ENCODE results near the gene SLC38A10. TPM values are rescaled to one million over a fixed set of nuclear protein-coding genes. Genes with fewer than 3 reads are reported as not detected.

The SLC38A10 gene
- total RNA-seq, 1 experiment from 2014 or later, result 109 TPM

DNA sequence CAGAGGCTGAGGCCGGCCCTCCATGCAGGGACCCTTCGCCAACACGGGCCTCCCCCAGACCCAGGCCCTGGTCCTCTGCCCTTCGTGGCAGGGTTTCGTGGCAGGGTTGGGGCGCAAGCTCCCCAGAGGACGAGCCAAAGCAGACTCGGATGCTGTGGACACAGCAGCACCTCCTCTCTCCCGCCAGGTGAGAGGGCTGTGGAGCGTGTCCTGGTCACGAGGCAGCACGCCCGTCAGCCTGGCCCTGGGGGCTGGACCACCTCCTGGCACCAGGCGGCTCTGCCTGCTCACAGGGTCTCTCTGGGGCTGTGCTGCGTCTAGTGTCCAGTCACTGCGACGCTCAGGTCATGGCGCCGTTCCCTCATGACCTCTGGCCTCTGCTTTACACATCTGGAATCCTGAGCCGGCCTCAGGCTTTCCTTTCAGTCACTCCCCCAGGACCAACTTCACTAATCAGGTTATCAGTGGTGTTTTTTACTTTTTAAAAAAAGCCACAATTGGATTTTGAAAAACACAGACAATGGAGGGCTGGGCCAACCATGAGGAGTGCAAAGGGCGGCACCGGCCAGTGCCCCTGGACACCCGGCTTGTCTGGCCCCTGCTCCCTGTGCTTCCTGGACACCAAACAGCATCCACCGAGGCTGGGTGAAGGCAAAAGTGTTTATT, 50.6 kb downstream of the SLC38A10 start:
- intact Hi-C loops (cut with micrococcal nuclease), result no loop called here

DNA sequence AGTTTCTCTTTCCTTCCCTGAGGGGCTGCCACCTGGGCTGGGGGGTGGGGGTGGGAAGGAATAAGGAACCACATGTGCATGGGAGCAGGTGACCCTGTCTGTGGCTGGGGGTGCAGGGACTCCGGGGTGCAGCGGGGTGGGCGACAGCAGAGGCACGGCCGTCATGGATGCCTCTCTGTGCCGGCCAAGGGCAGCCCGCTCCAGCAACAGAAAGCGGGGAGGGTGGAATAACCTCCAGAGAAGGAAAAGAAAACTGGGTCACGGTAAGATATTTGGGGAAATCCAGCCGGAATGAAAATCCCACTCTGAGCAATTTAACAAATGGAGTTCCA, 51.8 kb downstream of the SLC38A10 start:
- intact Hi-C loops (cut with micrococcal nuclease), result no loop called here
- Histone ChIP-seq H3K27ac (ENCODE audit: low read depth, low read length) (no peak overlapping the region), H3K4me2 (ENCODE audit: low read length) (no peak overlapping the region), H3K9me3 (ENCODE audit: control insufficient read depth in 1 of 2, insufficient read depth in 1 of 2, low read depth in 1 of 2, low read length in 2 of 2) (no peaks in the 10 kb centered on the region), H3K36me3 (ENCODE audit: control insufficient read depth in 1 of 2, insufficient read depth in 2 of 2, low read length in 2 of 2) (peaks cover 2 to 10% of the 10 kb centered on the region in 2 experiments; a peak in 1 of 4 replicates), H4K20me1 (ENCODE audit: insufficient read depth) (no peaks in the 10 kb centered on the region), H3K27me3 (ENCODE audit: insufficient read depth, low read length) (no peaks in the 10 kb centered on the region), H3K79me2 (ENCODE audit: insufficient read depth, low read length) (peaks cover 38% of the 10 kb centered on the region), H3K9ac (ENCODE audit: low read length) (no peak overlapping the region), H3K4me1 (ENCODE audit: control insufficient read depth in 1 of 2, insufficient read depth in 2 of 2, low read length in 2 of 2) (peaks cover 7 to 23% of the 10 kb centered on the region in 2 experiments; a peak in 3 of 4 replicates), H3K4me3 (replicated peaks in 1 of 2; ENCODE audit: low read depth in 1 of 2, low read length in 2 of 2) (no peak overlapping the region), H2AFZ (ENCODE audit: low read depth, low read length, poor library complexity, severe bottlenecking) (no peak overlapping the region), H3K9me2 (ENCODE audit: insufficient read depth) (no peaks in the 10 kb centered on the region)
- RAD21 ChIA-PET (ENCODE audit: low non-redundant PET in 1 of 2, low total read pairs in 2 of 2, uncharacterized antibody in 2 of 2, unreplicated experiment in 2 of 2), result no interaction called here
- BruUV-seq (replicated peaks), result no TSS peak
- DNase-seq (ENCODE audit: low read depth, low spot score) (no peak), ATAC-seq (no peak)
- CTCF ChIA-PET, result no interaction called here
- POLR2A ChIA-PET, result no interaction called here
- TF ChIP-seq TCF7L2 (IDR thresholded peaks at IDR 0.05; ENCODE audit: borderline replicate concordance, extremely low read depth, insufficient read depth, insufficient read length) (no peak), SP1 (IDR thresholded peaks at IDR 0.05; ENCODE audit: low read depth) (no peak), POLR2AphosphoS5 (IDR thresholded peaks at IDR 0.05; ENCODE audit: low read depth, low read length) (no peak), REST (IDR thresholded peaks at IDR 0.05; ENCODE audit: low read depth) (no peak), FOSL1 (IDR thresholded peaks at IDR 0.05; ENCODE audit: low read depth) (no peak), CBX3 (IDR thresholded peaks at IDR 0.05; ENCODE audit: low read depth) (no peak), JUND (IDR thresholded peaks at IDR 0.05) (no peak), SRF (IDR thresholded peaks at IDR 0.05; ENCODE audit: low read depth) (no peak)
- TF ChIP-seq, protein P1, sequence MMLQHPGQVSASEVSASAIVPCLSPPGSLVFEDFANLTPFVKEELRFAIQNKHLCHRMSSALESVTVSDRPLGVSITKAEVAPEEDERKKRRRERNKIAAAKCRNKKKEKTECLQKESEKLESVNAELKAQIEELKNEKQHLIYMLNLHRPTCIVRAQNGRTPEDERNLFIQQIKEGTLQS (IDR thresholded peaks at IDR 0.05), result no peak

More for the DNA sequence above, 50.6 kb downstream of the SLC38A10 start:
- Histone ChIP-seq H2AFZ (ENCODE audit: low read depth, low read length, poor library complexity, severe bottlenecking) (no peak overlapping the region), H3K27ac (ENCODE audit: low read depth, low read length) (no peak overlapping the region), H3K4me3 (replicated peaks in 1 of 2; ENCODE audit: low read depth in 1 of 2, low read length in 2 of 2) (no peak overlapping the region), H3K4me2 (ENCODE audit: low read length) (no peak overlapping the region), H3K27me3 (ENCODE audit: insufficient read depth, low read length) (no peaks in the 10 kb centered on the region), H3K9me3 (ENCODE audit: control insufficient read depth in 1 of 2, insufficient read depth in 1 of 2, low read depth in 1 of 2, low read length in 2 of 2) (peaks cover 0 to 3% of the 10 kb centered on the region in 2 experiments; a peak in 1 of 4 replicates), H3K9ac (ENCODE audit: low read length) (no peak overlapping the region), H4K20me1 (ENCODE audit: insufficient read depth) (no peaks in the 10 kb centered on the region), H3K36me3 (ENCODE audit: control insufficient read depth in 1 of 2, insufficient read depth in 2 of 2, low read length in 2 of 2) (peaks cover 2 to 12% of the 10 kb centered on the region in 2 experiments; a peak in 1 of 4 replicates), H3K4me1 (ENCODE audit: control insufficient read depth in 1 of 2, insufficient read depth in 2 of 2, low read length in 2 of 2) (peaks cover 7 to 23% of the 10 kb centered on the region in 2 experiments; a peak in 3 of 4 replicates), H3K79me2 (ENCODE audit: insufficient read depth, low read length) (peaks cover 31% of the 10 kb centered on the region), H3K9me2 (ENCODE audit: insufficient read depth) (no peaks in the 10 kb centered on the region)
- ChIA-PET RAD21 (ENCODE audit: low non-redundant PET in 1 of 2, low total read pairs in 2 of 2, uncharacterized antibody in 2 of 2, unreplicated experiment in 2 of 2) (no interaction called here), CTCF (no interaction called here), POLR2A (no interaction called here)
- TF ChIP-seq EGR1 (IDR thresholded peaks at IDR 0.05; ENCODE audit: low read depth), result no peak
- peak; percentile 29; the same call in 1 of the 2 replicates for TF ChIP-seq POLR2AphosphoS5 (IDR thresholded peaks at IDR 0.05; ENCODE audit: low read depth, low read length)
- BruUV-seq (replicated peaks), result no TSS peak
- DNase-seq (ENCODE audit: low read depth, low spot score), result no peak
- peak; percentile 10 for ATAC-seq
